Right lobe of liver (tissue), 6 donors: Measurements from ENCODE around the gene UFC1. TPM values are rescaled to one million over a fixed set of nuclear protein-coding genes. Genes with fewer than 3 reads are reported as not detected.

ENCODE experiments used
- ATAC-seq, 4 donors: fragments of 200-7000 bp; cut with Tn5 transposase; one replicate each; pipeline ENCODE4 v1.9.1; 2020; ENCODE audit warnings: mild to moderate bottlenecking in 4 of 4, moderate library complexity in 4 of 4
- DNase-seq, 3 donors: peaks; one replicate each; pipeline ENCODE4 v3.0.0-alpha.2; 2020
- H3K27ac ChIP-seq, 3 donors: fragments of 200-600 bp; one replicate each; pipeline ENCODE4 v1.8.0; 2022
- H3K27me3 ChIP-seq, 2 donors: fragments of 200-600 bp; one replicate each; pipeline ENCODE4 v1.8.0; 2022
- H3K36me3 ChIP-seq, 4 donors: fragments of 200-600 bp; sonication (generic) in 1 of 4; one replicate each; pipeline versions ENCODE4 v1.5.1 to v1.8.0; 2017 to 2022; ENCODE audit warnings: control low read depth in 1 of 4
- H3K4me1 ChIP-seq, 4 donors: fragments of 200-600 bp; sonication (generic) in 1 of 4; one replicate each; pipeline versions ENCODE4 v1.5.1 to v1.8.0; 2017 to 2022; ENCODE audit warnings: control low read depth in 1 of 4
- H3K4me3 ChIP-seq, 3 donors: fragments of 200-600 bp; one replicate each; pipeline ENCODE4 v1.8.0; 2022
- H3K9me3 ChIP-seq, 4 donors: fragments of 200-600 bp; sonication (generic) in 1 of 4; one replicate each; pipeline versions ENCODE4 v1.5.1 to v1.8.0; 2017 to 2022; ENCODE audit warnings: control low read depth in 1 of 4
- POLR2A ChIP-seq: fragments of 450-650 bp; IDR thresholded peaks from one replicate; pipeline ENCODE4 v1.6.1; 2017; ENCODE audit warnings: antibody characterized with exemption, mild to moderate bottlenecking
- WGBS: methylation state at CpG from one replicate; pipeline ENCODE4 v1.1.6; 2018; ENCODE audit warnings: low coverage, low lambda C conversion rate; ENCODE audit not compliant: insufficient coverage; ENCODE audit errors: missing lambda C conversion rate; 5-methylcytosine and 5-hydroxymethylcytosine counted together
- intact Hi-C, 2 donors: fragments of 100-400 bp; cut with DNase I; formaldehyde crosslinking; loops; one replicate each; pipeline versions ENCODE4 v1.11.2 to v1.14.1; 2022
- total RNA-seq, 6 experiments: library from RNA; depleted of rRNA in 2 of 6; stranded (reverse); fragments of >200 nt in 2 of 6; fragmentation: NEBNext Ultra II Directional in 3 of 6; extraction: Animal tissue kit (Norgen Biotek cat#: 25700) in 3 of 6; gene quantifications; one replicate each; pipeline versions ENCODE4 v1.1.0 to v1.2.4, GENCODE V29; 2016 to 2023
- TF ChIP-seq, protein P1 (sequence below), 4 donors: fragments of 200-600 bp in 3 of 4; fragments of 450-650 bp in 1 of 4; IDR thresholded peaks; one replicate each; pipeline versions ENCODE4 v1.5.1 to v1.8.0; 2016 to 2022; ENCODE audit warnings: antibody characterized with exemption in 4 of 4, mild to moderate bottlenecking in 2 of 4
- donor health status: DM: no; HTN: yes; CAD: no.
- donor health status: DM: no; HTN: no; CAD: no.
- donor health status: DM: no; HTN: no; CAD: no.
- donor health status: DM: no; HTN: yes; CAD: no.
- donor health status: DM: no; HTN: yes; CAD: no.

UFC1 gene
- total RNA-seq, 6 experiments from 2014 or later = 24.6 to 37.7 (median 35.3) TPM

DNA sequence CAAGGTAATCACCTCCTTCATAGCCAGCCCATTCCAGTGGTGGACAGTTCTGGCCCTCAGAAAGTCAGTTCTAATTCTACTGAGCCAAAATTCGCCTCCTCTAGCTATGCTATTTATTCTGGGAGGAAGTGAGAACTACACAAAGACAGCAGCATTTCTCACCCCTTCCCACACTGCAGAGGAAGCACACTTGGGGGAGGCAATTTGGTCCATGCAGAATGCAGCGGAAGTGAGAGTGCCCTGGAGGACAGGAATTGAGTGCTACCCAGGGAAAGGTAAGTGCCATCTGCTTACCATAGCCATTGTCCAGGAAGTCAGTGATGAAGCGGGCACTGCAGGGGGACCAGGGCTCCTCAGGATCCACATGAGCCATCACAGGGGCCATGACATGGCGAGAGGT lies 41.4 kb downstream of the UFC1 start:
- Histone ChIP-seq H3K4me1 (peaks cover 0 to 19% (median 13%) of the 10 kb centered on the region in 4 donors), H3K27ac (no peak overlapping the region), H3K27me3 (no peaks in the 10 kb centered on the region), H3K9me3 (no peaks in the 10 kb centered on the region), H3K4me3 (no peak overlapping the region), H3K36me3 (no peaks in the 10 kb centered on the region)
- no peak for ATAC-seq
- TF ChIP-seq, protein P1, sequence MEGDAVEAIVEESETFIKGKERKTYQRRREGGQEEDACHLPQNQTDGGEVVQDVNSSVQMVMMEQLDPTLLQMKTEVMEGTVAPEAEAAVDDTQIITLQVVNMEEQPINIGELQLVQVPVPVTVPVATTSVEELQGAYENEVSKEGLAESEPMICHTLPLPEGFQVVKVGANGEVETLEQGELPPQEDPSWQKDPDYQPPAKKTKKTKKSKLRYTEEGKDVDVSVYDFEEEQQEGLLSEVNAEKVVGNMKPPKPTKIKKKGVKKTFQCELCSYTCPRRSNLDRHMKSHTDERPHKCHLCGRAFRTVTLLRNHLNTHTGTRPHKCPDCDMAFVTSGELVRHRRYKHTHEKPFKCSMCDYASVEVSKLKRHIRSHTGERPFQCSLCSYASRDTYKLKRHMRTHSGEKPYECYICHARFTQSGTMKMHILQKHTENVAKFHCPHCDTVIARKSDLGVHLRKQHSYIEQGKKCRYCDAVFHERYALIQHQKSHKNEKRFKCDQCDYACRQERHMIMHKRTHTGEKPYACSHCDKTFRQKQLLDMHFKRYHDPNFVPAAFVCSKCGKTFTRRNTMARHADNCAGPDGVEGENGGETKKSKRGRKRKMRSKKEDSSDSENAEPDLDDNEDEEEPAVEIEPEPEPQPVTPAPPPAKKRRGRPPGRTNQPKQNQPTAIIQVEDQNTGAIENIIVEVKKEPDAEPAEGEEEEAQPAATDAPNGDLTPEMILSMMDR (IDR thresholded peaks at IDR 0.05) = no peak
- no peak for TF ChIP-seq POLR2A
- no peak for DNase-seq
- WGBS = 61% methylated on average over 2 of the region's 4 CpGs
- intact Hi-C loops = loop anchor here (10.0 kb wide), 2 partner anchors 180 to 190 kb away; no protein-coding TSS in a partner anchor

DNA sequence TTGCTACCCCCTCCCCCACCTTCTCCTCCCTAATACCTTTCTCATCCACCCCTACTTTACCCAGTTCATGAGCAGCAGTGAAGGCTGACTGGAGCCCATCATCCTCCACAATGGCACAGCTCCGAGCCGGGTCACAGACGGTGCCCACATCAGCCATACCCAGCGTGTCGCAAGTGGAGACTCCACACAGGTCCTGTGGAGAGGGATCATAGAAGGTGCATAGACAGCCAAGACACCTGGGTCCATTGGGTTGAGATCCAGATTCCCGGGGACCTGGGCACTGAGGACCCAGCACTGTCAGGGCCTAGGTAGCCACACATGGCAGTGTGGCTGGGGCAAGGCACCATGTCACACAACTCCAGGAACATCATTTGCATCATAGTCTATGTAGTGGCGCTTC lies 42.3 kb downstream of the UFC1 start:
- 100% methylated on average over 4 of the region's 7 CpGs for WGBS

DNA sequence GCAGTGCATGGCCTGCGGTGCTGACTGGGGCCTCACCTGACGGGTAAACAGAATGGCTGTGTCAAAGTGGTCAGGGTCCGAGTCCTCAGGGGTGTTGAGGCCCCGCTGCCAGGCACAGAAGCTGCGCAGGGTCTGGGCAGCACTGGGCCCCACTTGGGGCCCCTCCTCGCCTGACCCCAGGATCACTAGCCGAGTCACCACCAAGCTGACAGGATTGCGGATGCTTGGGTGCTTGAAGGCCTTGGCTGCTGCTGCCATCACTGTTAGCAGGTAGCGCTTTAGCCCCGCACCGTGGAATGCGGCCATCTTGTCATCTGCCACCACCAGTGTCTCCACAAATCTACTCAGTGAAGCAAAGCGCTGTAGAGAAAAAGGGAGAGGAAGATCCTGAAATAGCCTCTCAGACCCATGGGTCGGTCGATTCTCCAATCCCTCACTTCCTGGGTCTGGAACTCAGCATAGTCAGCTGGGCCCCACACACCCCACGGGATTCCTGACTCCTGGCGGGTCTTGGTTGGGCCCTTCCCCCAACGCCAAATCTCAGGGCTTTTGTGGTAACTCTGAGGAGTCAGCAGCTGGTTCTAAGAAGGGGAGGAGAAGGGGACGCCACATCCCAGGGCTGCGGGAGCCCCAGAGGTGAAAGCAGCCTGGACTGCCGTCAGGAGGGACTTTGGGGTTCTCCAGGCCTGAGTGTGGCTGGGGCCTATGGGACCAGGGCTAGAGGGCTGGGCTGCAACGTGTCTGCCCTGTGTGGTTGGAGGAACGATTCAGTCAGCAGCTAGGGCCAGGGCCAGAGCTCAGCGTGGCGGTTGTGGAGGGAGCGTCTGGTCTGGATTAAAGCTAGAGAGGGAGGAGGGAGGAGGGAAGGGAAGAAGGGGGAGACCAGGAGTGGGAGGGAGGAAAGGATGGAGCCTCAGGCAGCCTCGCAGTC lies 43.0 kb downstream of the UFC1 start:
- 55% methylated on average over 8 of the region's 27 CpGs for WGBS
- peak; percentile 8 for TF ChIP-seq POLR2A
- TF ChIP-seq, protein P1 (IDR thresholded peaks at IDR 0.05) = no peak
- intact Hi-C loops = loop anchor here (10.0 kb wide), 2 partner anchors 178 to 188 kb away; no protein-coding TSS in a partner anchor
- ATAC-seq (no peak), DNase-seq (no peak)
- Histone ChIP-seq H3K4me3 (peak overlapping the region in 1 of 3 donors; percentile 38), H3K27ac (peak overlapping the region; percentile 36 to 95 (median 55)), H3K4me1 (peaks cover 0 to 31% (median 19%) of the 10 kb centered on the region in 4 donors), H3K36me3 (no peaks in the 10 kb centered on the region), H3K27me3 (no peaks in the 10 kb centered on the region), H3K9me3 (no peaks in the 10 kb centered on the region)

More for the DNA sequence above, 42.3 kb downstream of the UFC1 start:
- peak overlapping the region in 1 of 3 donors; percentile 55 for H3K27ac ChIP-seq
- no peaks in the 10 kb centered on the region for H3K27me3 ChIP-seq
- intact Hi-C loops = loop anchor here (10.0 kb wide), 2 partner anchors 179 to 189 kb away; no protein-coding TSS in a partner anchor
- H3K4me1 ChIP-seq = peaks cover 0 to 26% (median 15%) of the 10 kb centered on the region in 4 donors
- no peaks in the 10 kb centered on the region for H3K36me3 ChIP-seq
- peak overlapping the region in 1 of 3 donors; percentile 38 for H3K4me3 ChIP-seq
- no peak for TF ChIP-seq POLR2A
- TF ChIP-seq, protein P1 (IDR thresholded peaks at IDR 0.05) = no peak
- no peaks in the 10 kb centered on the region for H3K9me3 ChIP-seq
- no peak for ATAC-seq
- no peak for DNase-seq

DNA sequence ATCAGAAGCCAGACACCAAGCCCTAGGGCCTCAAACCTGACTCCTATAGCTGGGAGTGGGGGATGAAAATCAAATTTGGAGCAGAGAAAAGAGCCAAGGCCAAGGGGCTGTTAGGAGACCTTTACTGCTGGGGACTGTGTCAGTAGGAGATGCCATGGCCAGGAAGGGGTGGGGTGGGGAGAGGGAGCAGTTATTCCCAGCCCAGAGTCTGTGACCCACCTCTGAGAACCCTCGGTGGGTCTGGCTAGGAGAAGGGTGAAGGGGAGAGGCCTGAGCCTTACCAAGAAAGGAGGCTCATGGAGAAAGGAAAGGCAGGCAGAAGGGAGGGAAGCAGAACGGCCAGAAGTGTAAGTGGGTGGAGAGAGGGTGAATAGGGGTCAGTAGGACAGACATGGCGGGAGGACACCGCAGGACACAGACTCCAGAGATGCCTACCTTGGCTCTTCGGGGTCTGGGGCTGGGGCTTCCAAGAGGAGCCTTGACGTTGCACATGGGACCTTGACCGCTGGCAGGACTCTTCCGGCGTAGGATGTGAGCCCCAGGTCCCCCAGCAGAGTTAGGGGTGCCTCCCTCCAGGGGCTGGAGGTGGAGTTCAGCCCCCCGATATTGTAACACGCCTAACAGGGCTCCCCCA lies 43.9 kb downstream of the UFC1 start:
- peaks cover 0 to 30% (median 18%) of the 10 kb centered on the region in 4 donors for H3K4me1 ChIP-seq
- intact Hi-C loops = loop anchor here (10.0 kb wide), 2 partner anchors 177 to 187 kb away; no protein-coding TSS in a partner anchor
- H3K27ac ChIP-seq = peak overlapping the region; percentile 36 to 95 (median 55)
- no peaks in the 10 kb centered on the region for H3K27me3 ChIP-seq
- H3K36me3 ChIP-seq = no peaks in the 10 kb centered on the region
- H3K4me3 ChIP-seq = peak overlapping the region; percentile 19 to 38 (median 23)
- no peaks in the 10 kb centered on the region for H3K9me3 ChIP-seq
- 55% methylated on average over 4 of the region's 11 CpGs for WGBS
- DNase-seq (no peak), ATAC-seq (no peak)
- TF ChIP-seq, protein P1 (IDR thresholded peaks at IDR 0.05) = no peak
- no peak for TF ChIP-seq POLR2A
